K562 (cell line): ENCODE measurements around the gene RFPL1. TPM values are rescaled to one million over a fixed set of nuclear protein-coding genes. Genes with fewer than 3 reads are reported as not detected.

Source experiments
- BRD4 ChIP-seq: fragments of 200-600 bp; sonication (generic); IDR thresholded peaks from 2 replicates; pipeline ENCODE4 v1.6.1; 2017; ENCODE audit warnings: inconsistent platforms
- NR4A1 ChIP-seq, 2 experiments: fragments of 250-450 bp in 1 of 2; fragments of 450-650 bp in 1 of 2; sonication (Bioruptor Pico) in 1 of 2; IDR thresholded peaks; 2 replicates each; pipeline versions ENCODE4 v1.4.0 to v1.6.1; 2016 to 2020; ENCODE audit warnings: mild to moderate bottlenecking in 2 of 2, missing compliant biosample characterization in 1 of 2, missing genetic modification characterization in 1 of 2, moderate library complexity in 1 of 2
- PML ChIP-seq: IDR thresholded peaks from 2 replicates; pipeline ENCODE4 v1.6.1; 2012; ENCODE audit warnings: low read length, inconsistent platforms
- RCOR1 ChIP-seq, 2 experiments: IDR thresholded peaks; 2 replicates each; pipeline ENCODE4 v1.6.1; 2012; ENCODE audit warnings: low read depth in 2 of 2, low read length in 2 of 2, borderline replicate concordance in 1 of 2, improper control_type of control experiment in 1 of 2
- RNF2 ChIP-seq: sonication (generic); IDR thresholded peaks from 2 replicates; pipeline ENCODE4 v1.6.1; 2016
- ZNF253 ChIP-seq: fragments of 250-450 bp; sonication (Bioruptor Pico); conservative IDR thresholded peaks from 2 replicates; pipeline ENCODE4 v1.6.1; 2021; ENCODE audit warnings: mild to moderate bottlenecking
- polyA plus RNA-seq, 8 experiments: library from polyadenylated mRNA; depleted of rRNA in 4 of 8; stranded (reverse) in 5 of 8; unstranded in 3 of 8; fragments of >200 nt; fragmentation: Nextera tagmentation in 2 of 8; fragmentation: Illumina TruSeq in 1 of 8; extraction: Ambion mirVana in 2 of 8; extraction: Trizol in 1 of 8; gene quantifications; 2 replicates each; pipeline versions ENCODE4 v1.2.1 to v1.2.3, GENCODE V29; 2011 to 2014; ENCODE audit warnings: inconsistent platforms in 1 of 8, missing spikeins in 1 of 8
- total RNA-seq, 7 experiments: library from RNA; depleted of rRNA in 6 of 7; stranded (reverse); fragments of >200 nt in 6 of 7; fragmentation: Illumina TruSeq in 2 of 7; extraction: Trizol in 2 of 7; gene quantifications; 2 replicates each; pipeline versions ENCODE4 v1.2.1 to v1.2.3, GENCODE V29; 2011 to 2021; ENCODE audit warnings: low replicate concordance in 1 of 7
- TF ChIP-seq, protein P1 (sequence below): fragments of 450-650 bp; IDR thresholded peaks from 2 replicates; pipeline ENCODE4 v1.6.1; 2018; ENCODE audit not compliant: partially characterized antibody
- TF ChIP-seq, protein P2 (sequence below), 2 experiments: fragments of 450-650 bp; conservative IDR thresholded peaks; 2 replicates each; pipeline ENCODE4 v1.6.1; 2017; ENCODE audit warnings: mild to moderate bottlenecking in 2 of 2, moderate library complexity in 2 of 2
- TF ChIP-seq, protein P3 (sequence below): sonication (generic); formaldehyde crosslinking; IDR thresholded peaks from 2 replicates; pipeline ENCODE4 v1.8.0; 2022; ENCODE audit warnings: mild to moderate bottlenecking, missing genetic modification reagents

Gene RFPL1
- total and polyA plus RNA-seq, 9 of the 15 experiments (the other 6 are each of a cell fraction or from before 2014, with no cell fraction given) = not detected

DNA sequence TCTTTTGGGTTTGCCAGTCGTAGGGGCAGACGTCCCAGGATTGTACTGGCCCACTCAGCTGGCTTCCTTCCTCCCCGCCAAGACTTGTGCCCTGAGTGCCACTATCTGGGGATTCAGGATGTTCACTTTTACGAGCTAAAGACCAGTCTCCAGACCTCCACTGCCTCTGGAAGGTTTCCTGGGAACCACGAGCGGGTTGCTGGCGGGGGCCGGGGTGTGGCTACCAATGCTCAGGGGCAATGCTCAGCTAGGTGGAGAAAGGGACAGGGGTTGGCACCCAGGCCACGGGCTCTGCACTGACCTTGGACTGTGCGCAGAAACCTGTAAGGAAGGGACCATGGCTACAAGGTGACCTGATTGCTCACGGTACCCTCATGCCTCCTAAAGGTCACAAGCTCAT lies 43.9 kb downstream of the RFPL1 start (continued):
- TF ChIP-seq NR4A1 (CRISPR knock-in tag; IDR thresholded peaks at IDR 0.05) (no peak), NR4A1 (tag; IDR thresholded peaks at IDR 0.05) (no peak), RCOR1 (IDR thresholded peaks at IDR 0.05; ENCODE audit: borderline replicate concordance in 1 of 2, low read depth in 2 of 2, low read length in 2 of 2) (no peak), PML (no peak), RNF2 (no peak), BRD4 (no peak), ZNF253 (CRISPR knock-in tag) (no peak)
- TF ChIP-seq, protein P1, sequence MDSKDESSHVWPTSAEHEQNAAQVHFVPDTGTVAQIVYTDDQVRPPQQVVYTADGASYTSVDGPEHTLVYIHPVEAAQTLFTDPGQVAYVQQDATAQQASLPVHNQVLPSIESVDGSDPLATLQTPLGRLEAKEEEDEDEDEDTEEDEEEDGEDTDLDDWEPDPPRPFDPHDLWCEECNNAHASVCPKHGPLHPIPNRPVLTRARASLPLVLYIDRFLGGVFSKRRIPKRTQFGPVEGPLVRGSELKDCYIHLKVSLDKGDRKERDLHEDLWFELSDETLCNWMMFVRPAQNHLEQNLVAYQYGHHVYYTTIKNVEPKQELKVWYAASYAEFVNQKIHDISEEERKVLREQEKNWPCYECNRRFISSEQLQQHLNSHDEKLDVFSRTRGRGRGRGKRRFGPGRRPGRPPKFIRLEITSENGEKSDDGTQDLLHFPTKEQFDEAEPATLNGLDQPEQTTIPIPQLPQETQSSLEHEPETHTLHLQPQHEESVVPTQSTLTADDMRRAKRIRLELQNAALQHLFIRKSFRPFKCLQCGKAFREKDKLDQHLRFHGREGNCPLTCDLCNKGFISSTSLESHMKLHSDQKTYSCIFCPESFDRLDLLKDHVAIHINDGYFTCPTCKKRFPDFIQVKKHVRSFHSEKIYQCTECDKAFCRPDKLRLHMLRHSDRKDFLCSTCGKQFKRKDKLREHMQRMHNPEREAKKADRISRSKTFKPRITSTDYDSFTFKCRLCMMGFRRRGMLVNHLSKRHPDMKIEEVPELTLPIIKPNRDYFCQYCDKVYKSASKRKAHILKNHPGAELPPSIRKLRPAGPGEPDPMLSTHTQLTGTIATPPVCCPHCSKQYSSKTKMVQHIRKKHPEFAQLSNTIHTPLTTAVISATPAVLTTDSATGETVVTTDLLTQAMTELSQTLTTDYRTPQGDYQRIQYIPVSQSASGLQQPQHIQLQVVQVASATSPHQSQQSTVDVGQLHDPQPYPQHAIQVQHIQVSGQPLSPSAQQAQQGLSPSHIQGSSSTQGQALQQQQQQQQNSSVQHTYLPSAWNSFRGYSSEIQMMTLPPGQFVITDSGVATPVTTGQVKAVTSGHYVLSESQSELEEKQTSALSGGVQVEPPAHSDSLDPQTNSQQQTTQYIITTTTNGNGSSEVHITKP = no peak
- TF ChIP-seq, protein P2, sequence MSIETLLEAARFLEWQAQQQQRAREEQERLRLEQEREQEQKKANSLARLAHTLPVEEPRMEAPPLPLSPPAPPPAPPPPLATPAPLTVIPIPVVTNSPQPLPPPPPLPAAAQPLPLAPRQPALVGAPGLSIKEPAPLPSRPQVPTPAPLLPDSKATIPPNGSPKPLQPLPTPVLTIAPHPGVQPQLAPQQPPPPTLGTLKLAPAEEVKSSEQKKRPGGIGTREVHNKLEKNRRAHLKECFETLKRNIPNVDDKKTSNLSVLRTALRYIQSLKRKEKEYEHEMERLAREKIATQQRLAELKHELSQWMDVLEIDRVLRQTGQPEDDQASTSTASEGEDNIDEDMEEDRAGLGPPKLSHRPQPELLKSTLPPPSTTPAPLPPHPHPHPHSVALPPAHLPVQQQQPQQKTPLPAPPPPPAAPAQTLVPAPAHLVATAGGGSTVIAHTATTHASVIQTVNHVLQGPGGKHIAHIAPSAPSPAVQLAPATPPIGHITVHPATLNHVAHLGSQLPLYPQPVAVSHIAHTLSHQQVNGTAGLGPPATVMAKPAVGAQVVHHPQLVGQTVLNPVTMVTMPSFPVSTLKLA (conservative IDR thresholded peaks at IDR 0.05) = no peak
- TF ChIP-seq, protein P3, sequence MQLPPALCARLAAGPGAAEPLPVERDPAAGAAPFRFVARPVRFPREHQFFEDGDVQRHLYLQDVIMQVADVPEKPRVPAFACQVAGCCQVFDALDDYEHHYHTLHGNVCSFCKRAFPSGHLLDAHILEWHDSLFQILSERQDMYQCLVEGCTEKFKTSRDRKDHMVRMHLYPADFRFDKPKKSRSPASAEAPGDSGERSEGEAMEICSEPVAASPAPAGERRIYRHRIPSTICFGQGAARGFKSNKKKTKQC = no peak
